ENCODE measurements around the gene CCDC106.

GRCh38 chr19:55640043-55640576 lies 7.9 kb upstream of the CCDC106 start:
- TF ChIP-seq CTCF (conservative IDR thresholded peaks at IDR 0.05 in 1 of 2, IDR thresholded peaks at IDR 0.05 in 1 of 2; ENCODE audit: extremely low read depth in 1 of 2, insufficient read depth in 1 of 2, low read depth in 1 of 2, low read length in 2 of 2) (peak; percentile 39 to 67), EZH2 (IDR thresholded peaks at IDR 0.05; ENCODE audit: borderline replicate concordance, low read length) (no peak)

Measured in mammary epithelial cell (primary cell).